Measurements from ENCODE around the gene RAB12. TPM values are rescaled to one million over a fixed set of nuclear protein-coding genes. Genes with fewer than 3 reads are reported as not detected.

The RAB12 gene
- total RNA-seq, 1 donor from 2014 or later = 103 TPM

GRCh38 chr18:8631265-8631664 lies 22.0 kb downstream of the RAB12 start:
- no peak for TF ChIP-seq CTCF (IDR thresholded peaks at IDR 0.05; ENCODE audit: borderline replicate concordance)
- intact Hi-C loops (cut with micrococcal nuclease) = no loop called here
- H3K27ac ChIP-seq (replicated peaks) = no peak overlapping the region
- no peaks in the 10 kb centered on the region for H3K27me3 ChIP-seq (ENCODE audit: low read depth)
- no peak overlapping the region for H3K4me3 ChIP-seq
- H3K9me3 ChIP-seq (replicated peaks) = no peaks in the 10 kb centered on the region
- H3K4me1 ChIP-seq = peaks cover 63% of the 10 kb centered on the region
- H3K36me3 ChIP-seq = peaks cover 49% of the 10 kb centered on the region
- DNase-seq = no peak

- Histone ChIP-seq H3K9me3 (replicated peaks) (no peaks in the 10 kb centered on the region), H3K27me3 (ENCODE audit: low read depth) (no peaks in the 10 kb centered on the region), H3K4me3 (no peak overlapping the region), H3K4me1 (peaks cover 54% of the 10 kb centered on the region), H3K27ac (replicated peaks) (no peak overlapping the region), H3K36me3 (peaks cover 51% of the 10 kb centered on the region)
- intact Hi-C loops (cut with micrococcal nuclease) = no loop called here
- DNase-seq = no peak
- TF ChIP-seq CTCF (IDR thresholded peaks at IDR 0.05; ENCODE audit: borderline replicate concordance) = no peak
Measured at GRCh38 chr18:8632386-8632785, 23.1 kb downstream of the RAB12 start.

GRCh38 chr18:8634508-8634907 lies 25.3 kb downstream of the RAB12 start:
- Histone ChIP-seq H3K4me1 (peaks cover 34% of the 10 kb centered on the region), H3K36me3 (peaks cover 69% of the 10 kb centered on the region), H3K27me3 (ENCODE audit: low read depth) (no peaks in the 10 kb centered on the region), H3K27ac (replicated peaks) (no peak overlapping the region), H3K9me3 (replicated peaks) (no peaks in the 10 kb centered on the region), H3K4me3 (no peak overlapping the region)
- DNase-seq = no peak
- intact Hi-C loops (cut with micrococcal nuclease) = no loop called here
- no peak for TF ChIP-seq CTCF (IDR thresholded peaks at IDR 0.05; ENCODE audit: borderline replicate concordance)

DNA sequence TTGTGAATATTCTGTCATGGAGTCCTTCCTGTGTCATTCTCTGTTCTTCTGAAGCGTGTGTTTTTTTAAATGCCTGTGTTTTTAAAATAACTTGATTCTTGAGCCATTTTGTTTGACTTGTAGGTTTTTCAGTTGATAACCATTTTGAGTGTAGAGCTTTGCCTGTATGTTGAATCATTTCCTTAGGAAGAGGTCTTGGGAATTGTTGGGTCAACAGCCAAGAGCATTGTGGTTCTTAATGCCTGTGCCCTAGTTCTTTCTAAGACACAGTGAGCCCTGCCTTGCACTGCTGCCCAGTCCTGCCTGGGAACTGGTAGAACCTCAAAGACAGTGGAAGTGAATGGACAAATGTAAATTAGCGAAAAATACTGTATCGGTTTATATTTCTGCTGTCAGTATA lies 25.9 kb downstream of the RAB12 start:
- Histone ChIP-seq H3K36me3 (peaks cover 70% of the 10 kb centered on the region), H3K4me3 (no peak overlapping the region), H3K27me3 (ENCODE audit: low read depth) (no peaks in the 10 kb centered on the region), H3K4me1 (peaks cover 28% of the 10 kb centered on the region), H3K27ac (replicated peaks) (no peak overlapping the region), H3K9me3 (replicated peaks) (no peaks in the 10 kb centered on the region)
- no peak for TF ChIP-seq CTCF (IDR thresholded peaks at IDR 0.05; ENCODE audit: borderline replicate concordance)
- no peak for DNase-seq
- intact Hi-C loops (cut with micrococcal nuclease) = no loop called here

DNA sequence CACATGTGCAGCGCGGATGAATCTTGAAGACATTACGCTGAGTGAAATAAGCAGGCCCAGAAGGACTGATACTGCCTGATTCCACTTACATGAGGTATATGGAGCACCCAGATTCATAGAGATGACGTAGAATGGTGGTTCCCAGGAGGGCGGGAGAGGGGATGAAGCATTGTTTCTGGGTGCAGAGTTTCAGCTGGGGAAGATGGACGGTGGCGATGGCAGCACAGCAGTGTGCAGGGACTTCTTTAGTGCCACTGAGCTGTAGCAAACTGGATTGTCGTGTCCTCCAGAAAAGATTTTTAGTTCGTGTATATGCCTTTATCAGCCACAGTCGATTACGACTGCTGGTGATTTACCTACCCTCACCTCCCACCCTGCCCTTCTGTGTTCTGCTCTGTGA lies 30.5 kb downstream of the RAB12 start:
- H3K27me3 ChIP-seq (ENCODE audit: low read depth) = no peaks in the 10 kb centered on the region
- H3K4me3 ChIP-seq = no peak overlapping the region
- intact Hi-C loops (cut with micrococcal nuclease) = no loop called here
- peaks cover 59% of the 10 kb centered on the region for H3K36me3 ChIP-seq
- DNase-seq = no peak
- H3K9me3 ChIP-seq (replicated peaks) = no peaks in the 10 kb centered on the region
- H3K27ac ChIP-seq (replicated peaks) = no peak overlapping the region
- TF ChIP-seq CTCF (IDR thresholded peaks at IDR 0.05; ENCODE audit: borderline replicate concordance) = no peak
- no peaks in the 10 kb centered on the region for H3K4me1 ChIP-seq
